HG02885 (cell line): ENCODE data around the gene CBLB.

Source experiments
- ATAC-seq: cut with Tn5 transposase; IDR thresholded peaks from one replicate; pipeline ENCODE4 v1.9.1; 2021; ENCODE audit warnings: mild to moderate bottlenecking; ENCODE audit not compliant: unreplicated experiment, poor library complexity

Gene CBLB

DNA sequence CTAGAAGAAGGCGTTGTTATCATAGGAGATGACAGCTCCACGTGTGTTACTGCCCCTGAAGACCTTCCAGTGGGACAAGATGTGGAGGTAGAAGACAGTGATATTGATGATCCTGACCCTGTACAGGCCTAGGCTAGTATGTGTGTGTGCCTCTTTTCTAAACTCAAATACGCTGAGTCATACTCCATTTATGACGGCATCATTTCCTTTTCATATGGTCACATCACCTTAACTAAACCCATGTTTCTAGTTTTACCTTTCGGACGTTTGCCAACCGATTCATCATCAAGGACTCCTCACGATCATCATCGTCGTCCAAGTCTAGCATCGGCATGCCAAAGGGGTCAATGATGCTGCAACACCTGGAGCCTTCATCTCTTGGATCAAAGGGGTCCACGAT is 149.0 kb downstream of the CBLB start:
- no peak for ATAC-seq

- ATAC-seq: no peak
These were observed 153.4 kb downstream of the CBLB start for GRCh38 chr3:105715372-105715771.

DNA sequence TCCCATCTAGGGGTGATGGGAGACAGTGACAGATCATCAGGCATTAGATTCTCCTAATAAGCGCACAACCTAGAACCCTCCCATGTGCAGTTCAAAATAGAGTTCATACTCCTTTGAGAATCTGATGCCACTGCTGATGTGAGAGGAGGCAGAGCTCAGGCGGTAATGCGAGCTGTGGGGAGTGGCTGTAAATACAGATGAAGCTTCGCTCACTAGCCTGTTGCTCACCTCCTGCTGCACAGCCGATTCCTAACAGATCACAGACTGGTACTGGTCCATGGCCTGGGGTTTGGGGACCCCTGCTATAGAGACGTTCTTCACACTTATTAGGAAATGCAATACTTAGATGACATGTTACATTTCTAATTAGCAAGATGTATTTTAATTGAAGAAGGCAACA is 154.4 kb downstream of the CBLB start:
- no peak for ATAC-seq

DNA sequence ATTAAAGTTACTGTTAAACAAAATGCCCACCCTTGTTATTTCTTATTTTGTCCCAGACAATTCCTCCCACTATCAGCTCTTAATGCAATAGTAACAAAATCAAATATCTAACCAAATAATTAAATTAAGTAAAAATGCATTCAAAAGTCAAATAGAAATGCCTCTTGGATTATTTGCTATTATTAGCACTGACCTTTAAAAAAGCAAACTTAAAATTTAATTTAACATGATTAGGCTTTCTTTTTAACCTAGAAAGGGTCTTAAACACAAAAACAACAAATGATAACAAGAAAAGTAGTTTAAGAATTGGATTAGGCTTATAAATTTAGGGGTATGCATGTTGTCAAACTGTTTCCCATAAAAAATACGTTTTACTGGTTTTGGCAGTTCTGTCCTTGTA is 159.8 kb downstream of the CBLB start:
- ATAC-seq: no peak

DNA sequence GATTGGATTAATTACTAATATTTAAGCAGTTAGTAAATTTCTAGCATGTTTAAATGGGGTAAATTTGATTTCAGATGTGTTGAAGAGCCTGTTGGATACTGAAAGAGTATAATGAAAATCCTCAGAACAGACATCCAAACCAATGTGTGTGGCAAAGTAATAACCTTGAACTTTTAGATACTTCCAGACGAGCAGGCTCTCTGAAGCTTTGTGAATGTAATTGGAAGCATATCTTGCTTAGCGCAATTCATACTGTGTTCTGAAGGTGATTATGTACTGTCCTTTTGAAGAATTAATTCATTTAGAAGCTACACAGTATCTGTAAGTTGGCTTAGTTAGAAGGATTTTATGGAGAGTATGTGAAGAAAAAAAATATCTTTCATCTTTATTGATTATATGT is 161.8 kb downstream of the CBLB start:
- no peak for ATAC-seq

- no peak for ATAC-seq
These were observed 163.9 kb downstream of the CBLB start for GRCh38 chr3:105704726-105705410.

GRCh38 chr3:105700575-105700974 is 168.2 kb downstream of the CBLB start:
- ATAC-seq: no peak

DNA sequence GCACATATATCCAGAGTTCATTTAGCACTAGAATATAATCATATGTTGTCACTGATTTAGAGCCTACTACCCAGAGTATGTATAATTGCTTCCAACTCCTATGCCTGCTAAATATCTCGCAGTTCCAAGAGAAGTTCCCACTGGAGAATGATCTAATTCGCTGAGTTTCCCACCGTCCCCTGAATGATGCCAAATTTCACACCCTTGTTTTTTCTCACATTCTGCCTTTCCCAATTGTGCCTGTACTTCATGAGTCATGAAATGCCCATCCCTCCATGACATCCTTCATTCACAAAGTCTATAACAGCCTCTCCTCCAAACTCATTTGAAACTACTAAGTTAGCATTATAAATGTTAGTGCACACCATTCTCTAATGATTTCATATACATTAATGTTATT is 177.2 kb downstream of the CBLB start:
- ATAC-seq: no peak

- no peak for ATAC-seq
These were observed 177.8 kb downstream of the CBLB start for GRCh38 chr3:105691053-105691452.

DNA sequence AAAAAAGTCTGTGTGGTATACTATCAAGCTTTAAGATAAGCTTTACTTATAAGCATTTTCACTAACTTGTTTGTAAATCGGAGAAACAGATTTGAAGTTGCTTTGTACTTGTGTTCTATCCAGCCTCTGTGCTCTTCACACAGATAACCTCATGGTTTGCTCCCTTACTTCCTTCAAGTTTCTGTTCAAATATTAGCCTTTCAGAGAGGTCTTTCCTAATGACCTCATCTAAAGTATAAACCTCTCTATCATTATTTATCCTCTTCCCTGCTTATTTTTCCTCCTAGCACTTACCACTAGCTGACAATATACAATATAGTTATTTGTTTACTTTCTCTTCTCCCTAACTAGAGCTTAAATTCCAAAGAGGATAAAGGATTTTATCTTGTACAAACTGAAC is 180.0 kb downstream of the CBLB start:
- ATAC-seq: no peak

GRCh38 chr3:105686278-105686897 is 182.4 kb downstream of the CBLB start:
- no peak for ATAC-seq

DNA sequence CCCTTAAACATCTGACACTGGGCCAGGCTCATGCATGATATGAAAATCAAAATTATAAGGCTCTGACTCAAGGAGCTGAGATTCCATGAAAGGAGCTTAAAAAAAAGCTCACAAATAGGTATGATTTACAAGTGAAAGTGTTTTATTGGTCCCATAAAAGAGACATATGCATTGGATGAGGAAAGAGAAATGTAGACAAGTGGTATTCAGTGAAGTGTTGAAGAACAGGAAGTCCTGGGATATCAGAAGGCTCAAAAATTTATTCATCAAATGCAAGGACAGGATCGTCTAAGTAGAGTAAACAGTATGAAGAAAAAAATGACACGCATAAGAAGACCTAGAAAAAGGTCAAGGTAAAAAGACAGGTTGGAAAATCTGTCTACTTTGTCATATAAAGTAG is 188.9 kb downstream of the CBLB start:
- ATAC-seq: no peak

GRCh38 chr3:105678017-105678416 is 190.8 kb downstream of the CBLB start:
- no peak for ATAC-seq

- no peak for ATAC-seq
These were observed 192.1 kb downstream of the CBLB start for GRCh38 chr3:105676621-105677300.

DNA sequence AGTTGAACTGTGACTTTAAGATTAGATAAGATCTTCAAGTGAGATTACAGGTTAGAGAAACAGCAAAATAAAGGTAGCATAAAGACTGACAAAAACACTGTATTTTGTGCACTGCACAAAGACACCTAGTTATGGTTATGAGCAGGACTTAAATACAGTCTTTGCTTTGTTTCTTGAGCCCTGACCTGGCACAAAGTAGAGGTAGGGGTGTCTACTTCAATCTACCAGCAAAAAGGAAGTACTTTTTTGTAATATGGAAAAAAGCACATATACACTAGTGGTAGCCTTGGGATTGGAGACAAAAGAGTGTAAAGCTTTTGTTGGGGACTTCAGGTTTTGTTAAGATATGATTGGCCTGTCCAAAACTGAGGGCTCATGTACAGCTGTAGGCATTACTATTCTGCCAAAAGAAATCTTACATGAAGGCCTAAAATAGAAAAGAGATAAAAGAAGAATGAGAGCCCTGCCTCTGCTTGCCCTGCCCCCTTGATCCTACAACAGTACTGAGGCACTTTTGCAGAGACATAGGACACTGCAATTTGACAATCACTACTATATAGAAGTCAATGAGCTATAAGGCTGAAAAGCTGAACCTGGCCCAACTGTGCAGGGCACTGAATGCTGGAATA is 194.3 kb downstream of the CBLB start:
- ATAC-seq: no peak

DNA sequence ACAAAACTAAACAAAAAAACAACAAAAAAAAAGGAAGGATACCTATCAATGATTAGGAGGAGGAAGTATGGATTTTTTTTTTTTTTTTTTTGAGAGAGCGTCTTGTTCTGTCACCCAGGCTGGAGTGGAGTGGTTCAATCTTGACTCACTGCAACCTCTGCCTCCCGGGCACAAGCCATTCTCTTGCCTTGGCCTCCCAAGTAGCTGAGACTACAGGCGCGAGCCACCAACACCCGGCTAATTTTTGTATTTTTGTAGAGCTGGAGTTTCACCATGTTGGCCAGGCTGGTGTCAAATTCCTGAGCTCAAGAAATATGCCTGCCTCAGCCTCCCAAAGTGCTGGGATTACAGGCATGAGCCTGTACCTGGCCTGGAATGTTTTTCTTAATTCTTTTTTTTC is 195.8 kb downstream of the CBLB start:
- ATAC-seq: no peak

- ATAC-seq: no peak
These were observed 206.5 kb downstream of the CBLB start for GRCh38 chr3:105662306-105662705.

DNA sequence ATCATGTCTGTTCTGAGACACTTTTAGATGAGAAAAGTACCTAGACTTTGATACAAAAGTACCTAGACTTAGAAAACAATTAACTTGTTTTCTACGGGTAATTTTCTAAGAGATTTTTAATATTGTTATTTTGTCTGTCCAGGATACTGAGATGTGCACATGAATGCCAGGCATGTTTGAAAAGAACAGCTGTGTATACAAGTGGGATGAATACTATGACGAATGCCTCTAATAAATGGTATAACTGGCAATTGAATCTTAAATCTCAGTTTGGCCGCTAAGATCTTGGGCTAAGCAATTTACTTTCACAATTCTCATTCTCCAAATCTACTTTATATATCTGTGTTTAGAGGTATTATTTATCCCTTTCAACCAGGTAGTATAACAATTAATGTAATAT is 207.4 kb downstream of the CBLB start:
- no peak for ATAC-seq

DNA sequence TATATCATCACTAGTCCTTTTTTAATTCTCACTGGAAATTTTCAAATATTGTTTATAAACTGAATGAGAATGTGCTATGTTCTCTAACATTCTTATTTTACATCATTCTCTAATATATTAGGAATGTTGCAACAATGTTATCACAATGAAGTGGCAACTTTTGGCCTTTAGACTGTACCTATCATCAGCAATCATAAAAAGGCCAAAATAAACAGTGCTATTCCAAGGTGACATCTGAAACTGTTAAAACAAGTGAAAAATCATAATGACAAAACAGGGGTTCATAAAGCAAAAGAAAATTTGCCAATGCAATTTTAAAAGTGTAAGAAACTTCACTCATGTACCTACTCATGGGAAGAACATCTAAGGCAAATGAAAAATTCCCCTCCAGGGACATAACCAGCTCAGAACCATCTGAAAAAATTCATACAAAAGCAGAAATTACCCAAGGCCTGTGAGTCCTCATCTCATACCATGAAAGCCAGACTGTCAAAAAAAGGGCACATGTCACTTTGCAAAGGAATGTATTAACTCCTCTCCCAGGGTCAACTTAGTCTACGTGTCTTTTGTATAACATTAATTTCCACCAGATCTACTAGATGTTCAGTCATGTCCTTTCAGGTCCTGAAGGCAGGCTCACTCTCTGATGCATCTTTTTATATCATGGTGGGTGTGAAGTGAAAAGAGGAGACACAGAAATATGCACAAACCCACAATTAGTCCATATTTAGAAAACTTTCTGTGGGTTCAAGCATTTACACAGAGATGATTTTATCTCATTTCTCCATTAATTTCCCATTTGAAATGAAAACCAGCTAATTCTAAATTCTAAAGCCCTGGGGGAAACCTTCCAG is 211.9 kb downstream of the CBLB start:
- no peak for ATAC-seq

DNA sequence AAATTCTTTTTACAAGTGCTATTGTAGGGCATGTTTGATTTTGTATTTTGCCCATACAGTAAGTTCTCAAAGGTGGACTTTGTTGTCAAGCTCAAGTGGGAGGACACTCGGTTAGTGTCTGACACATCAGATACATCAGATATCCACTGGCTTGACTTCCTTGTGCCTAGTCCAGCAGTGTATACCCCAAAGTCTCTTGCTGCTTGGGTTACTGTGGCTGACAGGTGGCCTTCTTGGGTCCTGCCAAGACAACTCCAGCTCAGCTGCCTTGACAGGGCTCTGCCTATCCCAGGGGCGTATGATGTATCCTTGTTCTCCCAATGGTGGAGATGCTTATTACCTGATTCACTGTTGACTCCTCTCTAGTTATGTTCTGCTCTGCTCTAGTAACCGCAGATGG is 214.9 kb downstream of the CBLB start:
- ATAC-seq: no peak
